ENCODE results near the gene MACF1.
A peak's percentile ranks its signal among the peaks of the same experiment; 100 is the strongest.

Gene MACF1

DNA sequence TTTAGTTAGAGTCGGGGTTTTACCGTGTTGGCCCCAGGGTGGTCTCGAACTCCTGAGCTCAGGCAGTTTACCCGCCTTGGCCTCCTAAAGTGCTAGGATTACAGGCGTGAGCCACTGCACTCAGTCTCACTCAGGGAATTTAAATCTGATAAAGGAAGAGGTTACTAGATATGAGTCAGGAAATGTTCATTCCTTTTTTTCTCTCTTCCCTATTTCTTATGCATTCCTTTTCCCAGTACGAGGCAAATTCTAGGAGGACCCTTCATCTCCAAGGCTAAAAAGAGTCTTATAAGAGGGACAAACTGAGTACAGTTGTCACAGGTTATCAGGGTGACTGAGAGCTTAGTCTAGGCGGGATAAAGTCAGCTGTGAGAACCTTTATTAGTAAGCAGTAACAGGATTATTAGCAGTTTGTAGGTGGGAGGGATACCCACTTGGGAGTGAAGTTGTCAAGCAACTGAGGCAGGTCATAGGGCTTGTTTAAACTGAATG is 9.1 kb downstream of the MACF1 start:
- no peak for DNase-seq (ENCODE audit: low spot score)

DNA sequence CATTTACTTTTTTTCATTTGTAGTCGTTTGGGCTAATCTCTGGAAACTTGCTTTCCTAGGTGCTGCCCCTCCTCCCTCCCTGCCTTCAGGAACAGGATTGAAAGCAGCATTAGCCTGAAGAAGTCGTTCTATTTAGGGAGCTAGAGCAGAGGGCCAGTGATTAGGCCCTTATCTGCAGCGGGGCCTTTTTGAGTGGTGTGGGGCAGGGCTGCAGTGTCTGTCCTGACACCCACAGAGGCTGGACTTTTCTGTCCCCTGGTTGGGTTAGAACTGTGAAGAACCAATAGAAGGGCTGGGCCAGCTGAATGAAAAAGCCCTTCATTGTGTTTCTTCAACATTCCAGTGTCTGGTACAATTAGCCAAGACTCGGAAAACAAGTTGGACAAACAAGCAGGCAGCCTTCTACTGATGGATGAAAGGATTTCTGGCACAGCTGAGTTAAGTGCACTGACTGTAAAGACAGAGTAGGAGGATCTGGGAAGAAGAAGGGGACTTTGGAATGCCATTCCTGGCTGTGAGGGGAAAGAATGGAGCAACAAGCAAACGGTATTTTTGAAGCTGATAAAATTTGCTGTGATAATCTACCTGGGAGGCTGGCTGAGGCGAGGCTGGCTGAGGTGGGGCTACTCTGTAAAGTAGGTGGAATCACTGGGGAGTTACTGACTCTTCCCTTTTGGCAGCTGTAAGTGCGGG is 9.7 kb downstream of the MACF1 start:
- peak; percentile 62 for DNase-seq (ENCODE audit: low spot score)

DNA sequence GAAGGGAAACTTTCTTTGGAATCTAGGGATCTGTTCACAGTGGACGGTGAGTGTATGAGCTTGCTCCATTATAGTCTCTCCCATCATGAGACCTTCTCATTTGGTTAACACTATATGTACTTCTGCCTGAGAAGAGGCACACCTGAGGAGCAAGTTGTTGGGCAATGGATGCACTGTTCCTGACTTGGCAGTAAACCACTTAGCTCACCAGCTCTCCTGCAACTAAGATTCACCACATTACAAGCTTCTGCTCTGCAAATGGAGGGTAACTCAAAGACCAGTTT is 10.2 kb downstream of the MACF1 start:
- no peak for DNase-seq (ENCODE audit: low spot score)

DNA sequence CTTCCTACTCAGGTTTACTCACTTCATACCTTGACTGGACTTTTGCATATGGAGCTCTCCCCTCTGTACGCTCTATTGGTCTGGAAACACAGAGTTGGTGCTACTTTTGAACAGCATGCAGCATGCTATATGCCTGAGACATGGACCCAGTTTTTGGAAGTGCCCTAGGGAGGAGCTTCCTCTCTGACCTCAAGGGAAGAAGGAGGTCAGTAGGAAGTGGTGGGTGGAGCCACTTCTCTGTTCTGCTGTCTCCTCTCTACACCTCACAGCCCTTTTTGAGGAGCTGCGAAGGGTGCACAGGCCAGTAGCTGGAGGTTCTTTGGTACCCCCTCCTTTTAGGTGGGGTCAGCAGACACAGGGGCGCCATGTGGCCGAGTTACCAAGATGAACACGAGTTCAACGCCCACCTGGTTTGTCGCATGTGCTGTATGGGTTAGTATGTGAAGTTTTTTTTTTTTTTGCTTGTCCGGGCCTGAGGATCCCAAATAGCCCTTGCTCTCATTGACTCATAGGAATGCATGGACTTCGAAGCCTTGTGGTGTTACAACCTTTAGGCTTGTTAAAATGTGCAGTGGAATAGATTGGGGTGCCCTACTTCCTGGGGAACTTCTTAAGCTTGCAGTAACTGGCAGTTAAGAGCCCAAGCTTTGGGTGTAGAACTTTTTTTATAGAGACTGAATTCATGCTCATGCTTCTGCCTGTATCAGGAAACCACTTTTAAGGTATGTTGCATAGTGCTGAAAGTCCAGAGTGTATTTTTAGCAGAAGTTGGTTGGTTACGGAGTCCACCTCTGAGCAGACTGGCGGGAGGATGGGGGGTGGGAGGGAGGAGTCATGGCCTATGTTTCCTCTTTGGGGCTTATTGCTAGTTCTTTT is 10.7 kb downstream of the MACF1 start:
- no peak for DNase-seq (ENCODE audit: low spot score)

DNA sequence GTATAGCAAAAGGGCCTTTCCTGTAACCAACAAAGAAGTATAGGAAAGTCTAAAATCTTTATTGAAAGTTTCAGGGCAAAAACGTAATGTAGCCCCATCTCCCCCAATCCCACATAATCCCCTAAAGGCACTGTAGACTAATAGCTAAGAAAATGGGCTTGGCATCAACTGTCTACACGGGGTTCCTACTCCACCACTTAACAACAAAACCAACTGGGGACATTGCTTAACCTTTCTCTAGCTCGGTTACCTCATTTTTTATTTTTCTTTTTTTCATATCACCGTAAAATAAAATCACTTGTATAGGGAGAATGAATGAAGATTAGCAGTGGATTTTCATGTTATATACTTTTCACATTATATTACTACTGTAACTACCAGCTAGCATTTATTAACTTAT is 12.3 kb downstream of the MACF1 start:
- no peak for DNase-seq (ENCODE audit: low spot score)

DNA sequence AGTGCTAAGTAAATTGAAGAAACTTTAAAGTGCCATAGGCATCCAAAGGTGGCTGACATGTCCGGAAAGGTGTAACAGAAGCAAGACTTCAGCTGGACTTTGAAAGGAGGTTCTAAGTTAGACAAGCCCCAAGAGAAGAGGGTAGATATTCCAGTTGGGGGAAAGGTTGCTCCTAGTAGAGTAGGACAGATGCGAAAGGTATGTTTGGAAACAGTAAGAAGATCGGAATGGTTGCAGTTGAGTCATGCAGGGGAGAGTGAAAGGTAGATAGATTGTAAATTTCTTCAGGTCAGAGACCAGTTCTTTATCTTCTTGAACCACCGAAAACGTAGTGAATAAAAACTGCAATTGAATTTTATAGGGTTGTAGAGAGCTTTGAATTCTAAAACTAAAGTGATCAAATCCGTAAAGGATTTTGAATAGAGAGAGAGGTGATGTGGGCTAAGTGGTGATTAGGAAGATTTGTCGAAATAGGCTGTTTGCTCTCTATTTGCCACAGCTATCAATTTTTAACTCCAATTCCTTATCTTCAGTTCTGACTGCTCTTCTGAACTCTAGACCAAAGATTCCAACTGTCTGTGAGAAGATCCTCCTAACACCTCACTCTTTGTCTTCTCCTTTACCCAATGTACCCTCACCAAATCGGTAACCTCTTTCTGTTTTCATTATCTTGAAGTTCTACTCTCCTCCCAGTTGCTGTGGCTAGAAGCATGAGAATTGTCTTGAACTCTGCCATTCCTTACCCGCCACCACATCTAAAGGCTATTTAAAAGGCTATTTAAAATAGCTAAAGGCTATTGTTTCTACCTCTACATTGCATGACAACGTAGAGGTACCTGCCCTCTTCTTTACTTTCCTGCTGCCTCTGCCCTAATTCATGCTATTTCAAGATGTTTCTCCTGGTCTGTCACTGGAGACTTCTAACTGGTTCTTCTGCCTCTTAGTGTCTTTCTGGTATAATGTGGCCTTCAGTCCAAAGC is 16.7 kb downstream of the MACF1 start:
- no peak for DNase-seq (ENCODE audit: low spot score)

DNA sequence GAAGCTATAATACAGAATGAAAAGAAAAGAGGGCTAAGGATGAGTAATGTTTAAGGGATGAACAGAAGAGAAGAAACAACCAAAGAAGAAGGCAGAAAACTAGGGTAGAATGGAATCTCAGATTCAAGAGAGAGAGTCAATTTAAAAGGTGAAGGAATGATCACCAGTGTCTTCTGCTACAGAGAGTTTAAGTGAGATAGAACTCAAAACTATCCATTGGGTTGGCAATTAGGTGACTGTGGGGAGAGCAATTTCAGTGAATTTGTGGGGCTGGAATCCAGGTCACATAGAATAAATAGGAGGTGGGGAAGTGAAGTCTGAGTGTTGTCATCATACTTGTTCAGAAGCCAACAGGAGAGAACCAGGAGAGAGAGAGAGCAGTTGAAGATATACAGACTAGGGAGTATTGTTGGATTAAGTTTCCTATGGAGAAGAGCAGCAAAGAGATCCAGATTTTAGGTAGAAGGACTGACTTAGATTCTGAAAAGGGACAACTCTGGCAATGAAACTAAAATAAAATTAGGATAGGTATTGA is 19.9 kb downstream of the MACF1 start:
- no peak for DNase-seq (ENCODE audit: low spot score)

DNA sequence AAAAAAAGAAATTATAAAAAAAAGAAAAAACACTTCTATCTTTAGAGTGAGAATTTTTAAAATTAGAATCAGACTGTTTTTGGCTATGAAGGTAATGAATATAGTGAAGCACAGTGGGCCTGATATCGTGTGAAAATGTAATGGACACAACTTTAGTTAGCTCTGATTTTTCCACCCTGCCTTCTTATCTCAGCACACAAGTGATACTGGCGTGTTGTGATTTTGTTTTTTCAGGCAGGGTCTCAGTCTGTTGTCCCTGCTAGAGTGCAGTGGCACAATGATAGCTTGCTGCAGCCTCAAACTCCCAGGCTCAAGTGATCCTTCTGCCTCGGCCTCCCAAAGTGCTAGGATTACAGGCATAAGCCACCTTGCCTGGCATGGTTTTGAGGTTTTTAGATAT is 22.3 kb downstream of the MACF1 start:
- DNase-seq (ENCODE audit: low spot score) = no peak

DNA sequence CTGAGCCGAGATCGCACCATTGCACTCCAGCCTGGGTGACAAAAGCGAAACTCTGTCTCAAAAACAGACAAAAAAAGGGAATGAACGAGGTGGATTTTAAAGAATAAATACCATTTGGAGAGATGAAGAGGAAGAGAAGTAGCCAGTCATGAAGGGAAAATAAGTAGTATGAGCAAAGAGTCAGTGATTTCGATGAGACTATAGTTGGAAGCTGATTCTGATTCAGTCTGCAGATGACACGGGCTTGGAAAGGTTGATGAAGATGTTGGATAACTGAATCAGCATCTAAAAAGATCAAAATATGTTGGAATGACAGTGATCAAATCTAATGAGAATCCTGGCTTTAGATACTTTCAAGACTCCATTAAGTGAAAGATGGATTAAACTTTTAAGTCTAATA is 23.8 kb downstream of the MACF1 start:
- no peak for DNase-seq (ENCODE audit: low spot score)

DNA sequence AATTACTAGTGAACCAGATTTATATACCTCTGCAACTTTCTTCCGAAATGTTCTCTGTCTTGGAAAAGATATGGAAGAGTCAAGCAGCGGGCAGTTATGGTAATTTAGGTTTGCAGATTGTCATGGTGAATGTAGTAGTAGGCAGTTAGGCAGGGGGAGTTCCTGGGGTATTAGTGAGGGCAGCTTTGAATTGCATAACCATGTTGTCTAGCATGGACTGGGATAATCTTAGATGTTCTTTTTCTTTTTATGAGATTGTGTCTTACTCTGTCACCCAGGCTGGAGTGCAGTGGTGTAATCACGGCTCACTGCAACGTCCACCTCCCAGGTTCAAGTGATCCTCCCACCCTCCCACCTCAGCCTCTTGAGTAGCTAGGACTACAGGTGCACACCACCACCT is 25.0 kb downstream of the MACF1 start:
- DNase-seq (ENCODE audit: low spot score) = no peak

DNA sequence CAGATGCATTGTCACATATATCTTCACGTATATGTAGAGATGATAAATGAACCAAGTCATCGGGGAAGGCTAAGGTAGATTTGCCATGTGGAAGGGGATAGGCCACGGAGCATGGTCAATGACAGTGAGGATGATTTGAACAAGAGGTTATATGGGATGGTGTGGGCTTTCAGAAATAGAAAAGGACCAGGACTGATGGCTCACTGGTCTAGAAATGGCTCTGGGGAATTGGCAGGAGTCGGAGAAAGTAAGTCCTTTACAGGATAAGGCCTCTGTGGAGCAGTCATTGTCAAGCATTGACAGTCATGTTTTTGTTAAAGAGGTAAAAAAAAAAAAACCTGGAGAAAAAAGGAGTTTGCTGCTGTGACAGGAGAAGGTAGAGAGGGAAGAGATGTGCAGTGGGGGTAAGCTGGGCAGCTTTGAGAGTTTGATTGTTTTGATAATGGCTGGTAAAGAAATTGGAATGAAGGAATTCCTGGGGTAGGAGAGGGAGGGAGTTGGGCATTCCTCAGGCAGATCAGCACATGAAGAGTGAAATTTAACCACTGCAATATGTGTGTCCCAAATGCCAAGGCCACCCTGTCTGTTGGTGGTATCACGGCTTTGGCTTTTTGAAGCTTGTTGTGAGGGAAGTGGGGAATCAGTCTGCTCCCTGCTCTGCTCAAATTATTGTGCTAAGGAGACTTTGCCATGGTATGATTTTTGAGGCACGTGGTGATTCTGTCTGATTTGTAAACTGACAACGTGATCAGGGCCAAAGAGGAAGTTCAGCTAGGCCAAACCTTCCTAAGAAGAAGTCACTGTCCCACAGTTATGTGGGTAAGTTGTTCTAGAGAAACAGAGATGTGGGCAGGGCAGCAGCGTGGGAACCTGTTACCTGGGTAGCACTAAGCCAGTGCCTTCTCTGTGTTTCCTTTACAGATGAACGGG is 26.0 kb downstream of the MACF1 start:
- no peak for DNase-seq (ENCODE audit: low spot score)

DNA sequence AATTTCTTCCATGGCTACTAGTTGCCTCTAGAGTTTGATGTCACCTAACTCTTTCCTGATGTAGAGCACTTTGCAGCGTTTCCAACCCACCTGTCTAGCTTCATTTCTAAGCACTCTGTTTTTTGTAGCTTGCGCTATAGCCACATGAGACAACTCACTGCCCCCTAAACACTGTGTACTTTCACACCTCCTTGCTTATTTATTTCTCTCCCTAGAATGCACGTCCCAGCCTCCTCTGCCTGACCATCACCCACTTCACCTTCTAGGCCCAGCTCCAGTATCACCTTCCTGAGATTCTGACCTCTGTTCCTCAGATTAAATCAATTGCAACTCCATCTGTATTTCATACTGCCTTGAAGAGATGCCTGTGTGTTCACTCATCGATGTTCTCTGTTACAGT is 32.5 kb downstream of the MACF1 start:
- DNase-seq (ENCODE audit: low spot score) = no peak

DNA sequence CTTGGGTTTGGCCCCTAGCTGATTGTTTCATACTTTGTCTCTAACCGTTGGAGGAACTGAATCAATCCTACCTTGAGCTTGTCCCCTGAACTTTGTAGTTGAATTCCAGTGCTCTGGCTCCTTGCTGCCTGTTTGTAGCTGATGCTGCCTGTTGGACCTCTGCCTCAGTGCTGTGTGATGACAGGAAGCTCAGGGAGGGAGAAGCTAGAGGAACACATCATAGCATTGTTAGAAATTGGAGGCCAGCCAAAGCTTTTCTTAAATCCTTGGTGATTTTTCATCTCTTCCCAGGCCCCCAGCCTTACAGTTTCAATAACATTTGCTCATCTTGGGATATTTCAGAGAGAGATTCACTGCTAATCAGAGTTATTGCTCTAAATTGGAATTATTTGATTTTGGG is 34.0 kb downstream of the MACF1 start:
- DNase-seq (ENCODE audit: low spot score) = no peak

DNA sequence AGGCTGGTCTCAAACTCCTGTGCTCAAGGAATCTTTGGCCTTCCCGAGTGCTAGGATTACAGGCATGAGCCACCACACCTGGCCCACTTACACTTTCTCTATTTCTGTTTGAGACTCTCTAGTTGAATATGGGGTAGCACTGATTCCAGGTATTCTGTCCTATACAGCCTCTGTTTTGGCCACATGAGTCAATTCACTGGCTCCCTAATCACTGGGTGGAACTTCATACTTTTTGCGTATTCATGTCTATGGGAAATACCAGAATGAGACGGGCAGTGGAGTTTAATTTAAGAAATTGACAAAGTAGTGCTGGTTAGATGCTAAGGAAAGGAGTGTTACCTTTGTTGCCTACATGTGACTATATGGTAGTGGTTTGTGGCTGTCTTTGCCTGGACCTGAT is 35.5 kb downstream of the MACF1 start:
- DNase-seq (ENCODE audit: low spot score) = no peak

DNA sequence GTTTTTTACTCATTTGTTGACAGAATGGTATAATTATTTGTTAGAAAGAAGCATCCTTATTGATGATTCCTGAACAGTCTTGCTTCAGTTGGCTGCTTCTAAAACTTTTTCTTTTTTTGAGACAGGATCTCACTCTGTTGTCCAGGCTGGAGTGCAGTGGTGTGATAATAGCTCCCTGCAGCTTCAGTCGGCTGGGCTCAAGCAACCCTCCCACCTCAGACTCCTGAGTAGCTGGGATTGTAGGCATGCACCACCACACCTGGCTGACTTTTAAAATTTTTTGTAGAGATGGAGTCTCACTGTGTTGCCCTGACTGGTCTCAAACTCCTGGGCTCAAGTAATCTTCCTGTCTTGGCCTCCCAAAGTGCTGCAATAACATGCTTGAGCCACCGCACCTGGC is 38.8 kb downstream of the MACF1 start:
- no peak for DNase-seq (ENCODE audit: low spot score)

DNA sequence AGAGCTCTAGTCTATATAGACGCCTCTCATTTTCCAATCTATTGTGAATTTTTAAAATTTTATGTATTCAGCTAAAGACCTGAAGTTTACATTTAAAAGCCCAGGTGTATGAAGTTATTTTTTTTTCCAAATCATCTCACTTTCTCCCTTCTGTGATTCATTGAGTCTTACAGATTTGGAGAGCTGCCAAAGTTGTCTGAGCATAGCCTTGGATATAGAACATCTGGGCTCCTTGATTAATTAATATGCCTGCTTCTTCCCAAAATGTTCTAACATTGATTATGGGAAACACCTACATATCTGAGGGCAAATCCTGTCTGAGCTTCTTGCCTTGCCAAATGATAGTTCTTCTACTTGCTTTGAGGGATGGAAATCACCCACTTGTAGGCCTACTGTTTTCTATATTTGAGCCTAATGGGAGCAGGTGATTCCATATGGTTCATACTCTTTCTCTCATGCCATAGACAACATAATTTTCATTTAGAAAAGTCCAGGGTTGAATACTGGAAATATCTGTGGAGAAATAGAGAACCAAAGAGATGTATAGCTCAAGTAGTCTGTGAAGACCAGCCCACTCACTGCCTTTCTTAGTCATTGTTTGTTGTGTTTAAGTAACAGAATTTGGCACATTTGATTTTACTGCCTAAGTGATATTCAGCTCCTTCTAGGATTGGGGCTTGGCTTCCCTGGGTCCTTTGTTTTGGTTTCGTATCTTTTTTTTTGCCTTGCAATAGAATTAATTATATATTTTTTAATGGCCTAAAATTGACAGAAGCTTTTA is 46.2 kb downstream of the MACF1 start:
- no peak for DNase-seq (ENCODE audit: low spot score)

DNA sequence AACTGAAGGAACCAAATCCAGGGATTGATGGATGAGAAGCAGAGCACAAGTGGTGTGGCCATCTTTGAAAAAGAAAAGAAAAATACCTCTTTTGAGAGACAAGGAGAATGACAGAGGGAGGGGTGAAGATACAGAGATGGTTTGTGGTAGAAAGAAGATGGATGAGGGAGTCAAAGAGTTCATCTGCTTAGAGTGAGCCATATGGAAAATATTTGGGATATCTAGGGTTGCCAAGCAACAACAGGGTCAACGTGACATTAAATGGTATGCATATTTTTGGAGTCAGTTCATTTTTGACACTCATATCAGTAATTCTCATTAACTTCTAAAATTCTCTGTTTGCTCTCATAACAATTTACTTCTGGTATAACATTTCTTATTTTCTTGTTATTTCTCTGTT is 50.7 kb downstream of the MACF1 start:
- DNase-seq (ENCODE audit: low spot score) = no peak

DNA sequence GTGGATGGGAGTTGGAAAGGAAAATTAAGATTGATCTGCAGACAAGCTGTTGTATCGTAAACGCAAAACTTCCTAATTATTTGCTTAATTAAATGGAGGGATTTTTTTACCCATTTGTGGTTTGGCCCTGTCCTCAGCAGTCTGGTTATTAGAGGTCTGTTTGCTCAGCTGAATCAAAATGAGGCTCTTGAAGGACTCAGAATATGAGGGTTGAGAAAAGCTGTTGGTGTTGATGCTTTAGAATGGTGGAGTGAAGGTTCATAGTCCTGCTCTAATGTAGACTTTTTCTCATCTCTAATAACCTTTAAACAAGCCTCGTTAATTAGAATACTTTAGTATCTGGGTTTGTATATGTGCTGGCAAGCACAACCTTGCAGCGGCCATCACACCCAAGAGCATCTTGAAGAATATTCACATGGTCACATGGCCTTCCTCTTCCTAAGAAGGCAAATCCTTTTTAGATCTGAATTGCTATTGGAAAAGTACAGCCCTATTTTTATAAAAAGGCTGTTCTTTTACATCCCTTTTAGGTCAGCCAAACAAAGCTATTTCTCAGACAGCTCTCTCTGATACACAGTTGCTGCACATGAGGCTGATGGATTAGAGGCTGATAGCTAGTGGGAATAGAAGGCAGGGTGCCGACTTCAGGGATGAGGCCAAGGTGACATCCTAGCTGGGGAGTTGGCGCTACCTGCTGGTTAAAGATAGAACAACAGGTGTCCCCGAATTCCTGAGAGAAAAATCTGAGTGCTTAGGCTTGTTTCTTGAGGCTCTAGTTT is 53.8 kb downstream of the MACF1 start:
- peak; percentile 71 for DNase-seq (ENCODE audit: low spot score)

DNA sequence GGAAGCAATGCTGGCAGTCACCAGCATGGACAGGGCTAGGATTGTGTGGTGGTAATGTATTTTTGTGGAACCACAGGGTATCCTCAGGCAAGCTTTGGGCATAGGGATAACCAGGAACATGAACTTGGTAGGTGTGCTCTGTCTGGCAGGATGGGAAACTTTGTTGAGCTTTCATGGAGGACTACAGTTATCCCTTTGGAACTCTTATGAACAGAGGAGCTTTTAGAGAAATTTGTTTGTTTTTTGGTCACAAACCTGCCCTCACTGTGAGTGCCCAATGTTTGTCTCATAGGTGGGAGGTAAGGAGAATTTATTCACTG is 54.4 kb downstream of the MACF1 start:
- no peak for DNase-seq (ENCODE audit: low spot score)
